GM12878 (cell line): ENCODE measurements around the gene INTS7. TPM values are rescaled to one million over a fixed set of nuclear protein-coding genes. Genes with fewer than 3 reads are reported as not detected.

Experiments used
- CBX5 ChIP-seq: sonication (generic); IDR thresholded peaks from 2 replicates; pipeline ENCODE4 v1.6.1; 2016; ENCODE audit warnings: low read depth, moderate library complexity, mild to moderate bottlenecking, inconsistent platforms
- CREM ChIP-seq: IDR thresholded peaks from 2 replicates; pipeline ENCODE4 v1.6.1; 2014; ENCODE audit warnings: antibody characterized with exemption, low read depth
- ESRRA ChIP-seq: IDR thresholded peaks from 2 replicates; pipeline ENCODE4 v1.6.1; 2012; ENCODE audit warnings: mild to moderate bottlenecking, low read length, improper control_type of control experiment
- HDAC6 ChIP-seq: fragments of 200-600 bp; sonication (generic); IDR thresholded peaks from one replicate; pipeline ENCODE4 v1.8.0; 2017; ENCODE audit warnings: antibody characterized with exemption; ENCODE audit not compliant: unreplicated experiment
- IRF5 ChIP-seq: fragments of 450-650 bp; IDR thresholded peaks from 2 replicates; pipeline ENCODE4 v1.6.1; 2017; ENCODE audit warnings: borderline replicate concordance
- KDM1A ChIP-seq: fragments of 200-600 bp; sonication (generic); IDR thresholded peaks from 2 replicates; pipeline ENCODE4 v1.6.1; 2016; ENCODE audit warnings: borderline replicate concordance
- MAX ChIP-seq: IDR thresholded peaks from 2 replicates; pipeline ENCODE4 v1.6.1; 2012; ENCODE audit warnings: low read depth, low read length, improper control_type of control experiment
- MXI1 ChIP-seq: fragments of 150-350 bp; IDR thresholded peaks from 2 replicates; pipeline ENCODE4 v1.6.1; 2011; ENCODE audit warnings: low read depth, mild to moderate bottlenecking, inconsistent platforms, low read length, improper control_type of control experiment
- NBN ChIP-seq: fragments of 450-650 bp; IDR thresholded peaks from 2 replicates; pipeline ENCODE4 v1.6.1; 2016
- NKRF ChIP-seq: fragments of 450-650 bp; conservative IDR thresholded peaks from 2 replicates; pipeline ENCODE4 v1.6.1; 2017; ENCODE audit warnings: mild to moderate bottlenecking, moderate library complexity
- PAX8 ChIP-seq: fragments of 450-650 bp; IDR thresholded peaks from 2 replicates; pipeline ENCODE4 v1.6.1; 2017; ENCODE audit warnings: mild to moderate bottlenecking, moderate library complexity
- PML ChIP-seq: IDR thresholded peaks from 2 replicates; pipeline ENCODE4 v1.6.1; 2012; ENCODE audit warnings: low read length, inconsistent platforms
- RUNX3 ChIP-seq: IDR thresholded peaks from 2 replicates; pipeline ENCODE4 v1.6.1; 2012; ENCODE audit warnings: low read length, inconsistent platforms
- SP1 ChIP-seq: IDR thresholded peaks from one replicate; pipeline ENCODE4 v1.6.1; 2011; ENCODE audit warnings: low read depth, low read length
- TCF3 ChIP-seq: IDR thresholded peaks from 2 replicates; pipeline ENCODE4 v1.6.1; 2012; ENCODE audit warnings: low read depth, mild to moderate bottlenecking, low read length, borderline replicate concordance; ENCODE audit not compliant: insufficient read depth
- WRNIP1 ChIP-seq: IDR thresholded peaks from 2 replicates; pipeline ENCODE4 v1.6.1; 2011; ENCODE audit warnings: low read depth, low read length, improper control_type of control experiment, borderline replicate concordance
- YY1 ChIP-seq: IDR thresholded peaks from 2 replicates; pipeline ENCODE4 v1.6.1; 2011; ENCODE audit warnings: low read depth, mild to moderate bottlenecking, low read length
- ZNF217 ChIP-seq: fragments of 450-650 bp; IDR thresholded peaks from 2 replicates; pipeline ENCODE4 v1.6.1; 2017; ENCODE audit warnings: antibody characterized with exemption, mild to moderate bottlenecking
- ZNF622 ChIP-seq: fragments of 450-650 bp; IDR thresholded peaks from 2 replicates; pipeline ENCODE4 v1.6.1; 2017; ENCODE audit warnings: mild to moderate bottlenecking, inconsistent platforms
- polyA plus RNA-seq, 11 experiments: library from polyadenylated mRNA; depleted of rRNA in 4 of 11; unstranded in 6 of 11; stranded (reverse) in 5 of 11; fragments of >200 nt; fragmentation: Nextera tagmentation in 4 of 11; fragmentation: Illumina TruSeq in 1 of 11; extraction: Ambion mirVana in 4 of 11; extraction: Trizol in 1 of 11; gene quantifications; 1 replicate in 1 of 11; 2 replicates in 10 of 11; pipeline versions ENCODE4 v1.2.1 to v1.2.3, GENCODE V29; 2011 to 2016; ENCODE audit warnings: inconsistent platforms in 2 of 11, missing spikeins in 2 of 11, low read depth in 1 of 11
- total RNA-seq, 4 experiments: library from RNA; depleted of rRNA in 3 of 4; stranded (reverse); fragments of >200 nt in 3 of 4; fragmentation: Illumina TruSeq in 1 of 4; extraction: Trizol in 1 of 4; gene quantifications; 2 replicates each; pipeline versions ENCODE4 v1.2.1 to v1.2.3, GENCODE V29; 2013 to 2021
- TF ChIP-seq, protein P1 (sequence below): IDR thresholded peaks from 2 replicates; pipeline ENCODE4 v1.6.1; 2011; ENCODE audit warnings: borderline replicate concordance, low read depth, mild to moderate bottlenecking, moderate library complexity, low read length; ENCODE audit not compliant: insufficient read depth, poor library complexity, severe bottlenecking
- TF ChIP-seq, protein P2 (sequence below): IDR thresholded peaks from 2 replicates; pipeline ENCODE4 v1.6.1; 2011; ENCODE audit warnings: low read depth, low read length, improper control_type of control experiment, borderline replicate concordance
- TF ChIP-seq, protein P3 (sequence below): IDR thresholded peaks from 2 replicates; pipeline ENCODE4 v1.6.1; 2012; ENCODE audit warnings: low read depth, low read length, improper control_type of control experiment

Gene INTS7
- total and polyA plus RNA-seq, 10 of the 15 experiments (the other 5 are each of a cell fraction or from before 2014, with no cell fraction given): 17.1 to 49.1 (median 26.8) TPM

GRCh38 chr1:211935448-211935970 is 99.8 kb downstream of the INTS7 start (continued):
- TF ChIP-seq ZNF622 (no peak), NBN (peak; percentile 97), ESRRA (0 out of 2 replicates have a peak, but pooled peaks have one; percentile 39), YY1 (peak; percentile 95), HDAC6 (no peak), CREM (peak; percentile 86), TCF3 (no peak), PML (peak; percentile 69), RUNX3 (peak; percentile 89), MXI1 (peak; percentile 61; the same call in 1 of the 2 replicates), ZNF217 (peak; percentile 92), MAX (no peak), KDM1A (no peak), SP1 (peak; percentile 60), WRNIP1 (0 out of 2 replicates have a peak, but pooled peaks have one; percentile 65), PAX8 (no peak), IRF5 (no peak; the same call in 1 of the 2 replicates), CBX5 (peak; percentile 43; the same call in 1 of the 2 replicates), NKRF (no peak)
- TF ChIP-seq, protein P1, sequence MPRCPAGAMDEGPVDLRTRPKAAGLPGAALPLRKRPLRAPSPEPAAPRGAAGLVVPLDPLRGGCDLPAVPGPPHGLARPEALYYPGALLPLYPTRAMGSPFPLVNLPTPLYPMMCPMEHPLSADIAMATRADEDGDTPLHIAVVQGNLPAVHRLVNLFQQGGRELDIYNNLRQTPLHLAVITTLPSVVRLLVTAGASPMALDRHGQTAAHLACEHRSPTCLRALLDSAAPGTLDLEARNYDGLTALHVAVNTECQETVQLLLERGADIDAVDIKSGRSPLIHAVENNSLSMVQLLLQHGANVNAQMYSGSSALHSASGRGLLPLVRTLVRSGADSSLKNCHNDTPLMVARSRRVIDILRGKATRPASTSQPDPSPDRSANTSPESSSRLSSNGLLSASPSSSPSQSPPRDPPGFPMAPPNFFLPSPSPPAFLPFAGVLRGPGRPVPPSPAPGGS: peak; percentile 99
- TF ChIP-seq, protein P2, sequence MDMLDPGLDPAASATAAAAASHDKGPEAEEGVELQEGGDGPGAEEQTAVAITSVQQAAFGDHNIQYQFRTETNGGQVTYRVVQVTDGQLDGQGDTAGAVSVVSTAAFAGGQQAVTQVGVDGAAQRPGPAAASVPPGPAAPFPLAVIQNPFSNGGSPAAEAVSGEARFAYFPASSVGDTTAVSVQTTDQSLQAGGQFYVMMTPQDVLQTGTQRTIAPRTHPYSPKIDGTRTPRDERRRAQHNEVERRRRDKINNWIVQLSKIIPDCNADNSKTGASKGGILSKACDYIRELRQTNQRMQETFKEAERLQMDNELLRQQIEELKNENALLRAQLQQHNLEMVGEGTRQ: no peak
- TF ChIP-seq, protein P3, sequence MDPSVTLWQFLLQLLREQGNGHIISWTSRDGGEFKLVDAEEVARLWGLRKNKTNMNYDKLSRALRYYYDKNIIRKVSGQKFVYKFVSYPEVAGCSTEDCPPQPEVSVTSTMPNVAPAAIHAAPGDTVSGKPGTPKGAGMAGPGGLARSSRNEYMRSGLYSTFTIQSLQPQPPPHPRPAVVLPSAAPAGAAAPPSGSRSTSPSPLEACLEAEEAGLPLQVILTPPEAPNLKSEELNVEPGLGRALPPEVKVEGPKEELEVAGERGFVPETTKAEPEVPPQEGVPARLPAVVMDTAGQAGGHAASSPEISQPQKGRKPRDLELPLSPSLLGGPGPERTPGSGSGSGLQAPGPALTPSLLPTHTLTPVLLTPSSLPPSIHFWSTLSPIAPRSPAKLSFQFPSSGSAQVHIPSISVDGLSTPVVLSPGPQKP: no peak
